ENCODE data around the gene USP37. TPM values are rescaled to one million over a fixed set of nuclear protein-coding genes. Genes with fewer than 3 reads are reported as not detected.

USP37 gene
- total and polyA plus RNA-seq, 9 donors, result 4.2 to 56.8 (median 17.6) TPM

DNA sequence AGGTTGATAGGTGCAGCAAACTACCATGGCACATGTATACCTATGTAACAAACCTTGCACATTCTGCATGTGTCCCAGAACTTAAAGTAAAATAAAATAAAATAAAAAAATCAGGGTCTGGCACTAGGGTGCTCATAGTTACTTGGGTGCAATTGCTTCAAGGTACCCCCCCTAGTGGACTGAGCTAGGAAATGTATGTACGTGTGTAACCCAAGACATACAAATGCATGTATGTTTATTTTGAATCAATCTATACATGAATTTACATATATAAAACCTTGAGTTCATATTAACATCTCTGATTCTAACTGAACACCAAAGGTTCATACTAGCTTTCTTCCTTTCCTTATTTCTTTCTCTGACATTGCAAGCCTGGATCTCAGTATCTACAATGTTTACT, 51.5 kb downstream of the USP37 start:
- Histone ChIP-seq H3K27me3 (no peaks in the 10 kb centered on the region), H3K36me3 (no peaks in the 10 kb centered on the region), H3K4me3 (no peak overlapping the region), H3K4me1 (ENCODE audit: insufficient read depth) (no peaks in the 10 kb centered on the region), H3K27ac (no peak overlapping the region), H3K9me3 (no peaks in the 10 kb centered on the region)
- intact Hi-C loops (cut with DNase I), result no loop called here
- no peak for TF ChIP-seq POLR2A (IDR thresholded peaks at IDR 0.05)
- TF ChIP-seq, protein P1, sequence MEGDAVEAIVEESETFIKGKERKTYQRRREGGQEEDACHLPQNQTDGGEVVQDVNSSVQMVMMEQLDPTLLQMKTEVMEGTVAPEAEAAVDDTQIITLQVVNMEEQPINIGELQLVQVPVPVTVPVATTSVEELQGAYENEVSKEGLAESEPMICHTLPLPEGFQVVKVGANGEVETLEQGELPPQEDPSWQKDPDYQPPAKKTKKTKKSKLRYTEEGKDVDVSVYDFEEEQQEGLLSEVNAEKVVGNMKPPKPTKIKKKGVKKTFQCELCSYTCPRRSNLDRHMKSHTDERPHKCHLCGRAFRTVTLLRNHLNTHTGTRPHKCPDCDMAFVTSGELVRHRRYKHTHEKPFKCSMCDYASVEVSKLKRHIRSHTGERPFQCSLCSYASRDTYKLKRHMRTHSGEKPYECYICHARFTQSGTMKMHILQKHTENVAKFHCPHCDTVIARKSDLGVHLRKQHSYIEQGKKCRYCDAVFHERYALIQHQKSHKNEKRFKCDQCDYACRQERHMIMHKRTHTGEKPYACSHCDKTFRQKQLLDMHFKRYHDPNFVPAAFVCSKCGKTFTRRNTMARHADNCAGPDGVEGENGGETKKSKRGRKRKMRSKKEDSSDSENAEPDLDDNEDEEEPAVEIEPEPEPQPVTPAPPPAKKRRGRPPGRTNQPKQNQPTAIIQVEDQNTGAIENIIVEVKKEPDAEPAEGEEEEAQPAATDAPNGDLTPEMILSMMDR (IDR thresholded peaks at IDR 0.05), result no peak
- no peak for TF ChIP-seq EP300 (IDR thresholded peaks at IDR 0.05)
- no peak for DNase-seq
- WGBS, 3 donors, result 95 to 98% (median 96%) methylated on average over 1 of the region's 1 CpG

DNA sequence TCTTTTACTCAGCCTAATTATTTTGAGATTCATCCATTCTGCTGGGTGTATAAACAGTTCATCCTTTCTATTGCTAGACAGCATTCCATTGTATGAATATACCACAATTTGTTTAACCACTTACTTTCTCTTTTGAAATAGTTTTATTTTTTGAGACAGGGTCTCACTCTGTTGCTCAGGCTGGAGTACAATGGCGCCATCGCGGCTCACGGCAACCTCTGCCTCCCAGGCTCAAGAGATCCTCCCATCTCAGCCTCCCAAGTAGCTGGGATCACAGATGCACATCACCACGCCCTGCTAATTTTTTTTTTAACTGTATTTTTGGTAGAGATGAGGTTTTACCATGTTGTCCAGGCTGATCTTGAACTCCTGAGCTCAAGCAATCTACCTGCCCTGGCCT, 54.5 kb downstream of the USP37 start:
- H3K9me3 ChIP-seq, result no peaks in the 10 kb centered on the region
- no peak overlapping the region for H3K4me3 ChIP-seq
- no peak for DNase-seq
- no peaks in the 10 kb centered on the region for H3K4me1 ChIP-seq (ENCODE audit: insufficient read depth)
- no peaks in the 10 kb centered on the region for H3K27me3 ChIP-seq
- H3K27ac ChIP-seq, result no peak overlapping the region
- TF ChIP-seq EP300 (IDR thresholded peaks at IDR 0.05) (no peak), POLR2A (IDR thresholded peaks at IDR 0.05) (no peak)
- TF ChIP-seq, protein P1 (IDR thresholded peaks at IDR 0.05), result no peak
- intact Hi-C loops (cut with DNase I), result no loop called here
- 92 to 95% (median 94%) methylated on average over 5 of the region's 5 CpGs for WGBS, 3 donors
- no peaks in the 10 kb centered on the region for H3K36me3 ChIP-seq

DNA sequence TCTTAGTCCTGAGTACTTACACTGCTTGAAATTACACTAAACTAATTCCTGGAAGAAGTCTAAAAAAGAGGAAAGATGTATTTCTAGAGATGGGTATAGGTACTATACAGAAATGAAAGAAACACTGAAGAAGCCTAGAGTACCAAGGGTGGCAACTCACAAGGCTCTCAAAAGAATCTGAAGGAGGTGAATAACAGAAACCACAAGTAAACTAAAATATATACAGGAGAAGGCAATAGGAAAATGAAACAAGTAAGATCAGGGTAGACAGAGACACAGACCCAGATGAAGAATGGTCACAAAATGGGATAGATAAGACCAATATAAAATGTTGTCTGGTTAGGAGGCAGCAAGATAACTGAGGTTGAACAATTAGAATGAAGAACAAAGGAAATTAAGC, 59.9 kb downstream of the USP37 start:
- TF ChIP-seq POLR2A (IDR thresholded peaks at IDR 0.05) (no peak), EP300 (IDR thresholded peaks at IDR 0.05) (no peak)
- TF ChIP-seq, protein P1 (IDR thresholded peaks at IDR 0.05), result no peak
- H3K27ac ChIP-seq, result no peak overlapping the region
- intact Hi-C loops (cut with DNase I), result no loop called here
- H3K9me3 ChIP-seq, result no peaks in the 10 kb centered on the region
- no peak for DNase-seq
- H3K36me3 ChIP-seq, result no peaks in the 10 kb centered on the region
- H3K4me3 ChIP-seq, result no peak overlapping the region
- no peaks in the 10 kb centered on the region for H3K4me1 ChIP-seq (ENCODE audit: insufficient read depth)
- H3K27me3 ChIP-seq, result no peaks in the 10 kb centered on the region

DNA sequence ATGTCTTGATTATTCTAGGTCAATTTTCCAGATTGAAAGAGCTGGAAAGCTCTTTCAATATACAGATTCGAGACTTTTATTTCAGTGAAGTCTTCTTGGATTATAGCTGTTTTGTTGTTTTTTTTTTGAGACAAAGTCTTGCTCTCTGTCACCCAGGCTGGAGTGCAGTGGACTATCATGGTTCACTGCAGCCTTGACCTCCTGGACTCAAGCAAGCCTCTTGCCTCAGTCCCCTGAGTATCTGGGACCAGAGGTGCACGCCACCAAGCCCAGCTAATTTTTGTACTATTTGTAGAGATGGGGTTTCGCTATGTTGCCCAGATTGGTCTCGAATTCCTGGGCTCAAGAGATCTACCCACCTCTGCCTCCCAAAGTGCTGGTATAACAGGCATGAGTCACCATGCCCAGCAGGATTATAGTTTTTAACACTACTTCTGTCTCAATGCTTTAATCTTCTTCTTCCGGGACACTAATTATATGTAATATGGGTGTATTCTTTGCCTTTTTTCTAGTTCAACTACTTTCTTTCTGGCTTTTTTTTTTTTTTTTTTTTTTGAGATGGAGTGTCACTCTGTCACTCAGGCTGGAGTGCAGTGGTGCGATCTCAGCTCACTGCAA, 62.3 kb downstream of the USP37 start:
- TF ChIP-seq POLR2A (IDR thresholded peaks at IDR 0.05) (no peak), EP300 (IDR thresholded peaks at IDR 0.05) (no peak)
- TF ChIP-seq, protein P1 (IDR thresholded peaks at IDR 0.05), result no peak
- no peaks in the 10 kb centered on the region for H3K9me3 ChIP-seq
- H3K4me3 ChIP-seq, result no peak overlapping the region
- H3K27me3 ChIP-seq, result no peaks in the 10 kb centered on the region
- no peak overlapping the region for H3K27ac ChIP-seq
- no peaks in the 10 kb centered on the region for H3K36me3 ChIP-seq
- intact Hi-C loops (cut with DNase I), result no loop called here
- DNase-seq, result no peak
- no peaks in the 10 kb centered on the region for H3K4me1 ChIP-seq (ENCODE audit: insufficient read depth)
- WGBS, 3 donors, result 95 to 97% (median 97%) methylated on average over 6 of the region's 6 CpGs

Data from ovary (tissue), 9 donors.